RWPE2 (cell line): ENCODE measurements around the gene PPP1R2B.

ENCODE experiments used
- ATAC-seq: fragments of 200-7000 bp; cut with Tn5 transposase; 3 replicates; pipeline ENCODE4 v1.9.1; 2021; ENCODE audit warnings: low read depth
- DNase-seq: peaks from one replicate; pipeline ENCODE4 v3.0.0-alpha.2; 2020; ENCODE audit warnings: low spot score
- H3K27ac ChIP-seq: fragments of 450-650 bp; 2 replicates; pipeline ENCODE4 v1.5.1; 2017; ENCODE audit warnings: mild to moderate bottlenecking; ENCODE audit not compliant: poor library complexity, severe bottlenecking
- H3K27me3 ChIP-seq: fragments of 250-450 bp; sonication (Bioruptor Pico); 2 replicates; pipeline ENCODE4 v1.5.1; 2021; ENCODE audit warnings: mild to moderate bottlenecking, moderate library complexity; ENCODE audit not compliant: insufficient read depth, poor library complexity, severe bottlenecking
- H3K36me3 ChIP-seq: fragments of 250-450 bp; sonication (Bioruptor Pico); 2 replicates; pipeline ENCODE4 v1.5.1; 2020; ENCODE audit warnings: low read depth, mild to moderate bottlenecking, moderate library complexity
- H3K4me1 ChIP-seq: fragments of 250-450 bp; sonication (Bioruptor Pico); 2 replicates; pipeline ENCODE4 v1.5.1; 2021; ENCODE audit warnings: mild to moderate bottlenecking, moderate library complexity; ENCODE audit not compliant: insufficient read depth, poor library complexity, severe bottlenecking
- H3K4me3 ChIP-seq: fragments of 250-450 bp; sonication (Bioruptor Pico); 2 replicates; pipeline ENCODE4 v1.5.1; 2021; ENCODE audit warnings: mild to moderate bottlenecking, moderate library complexity; ENCODE audit not compliant: severe bottlenecking
- H3K9me3 ChIP-seq: fragments of 250-450 bp; sonication (Bioruptor Pico); 2 replicates; pipeline ENCODE4 v1.5.1; 2021; ENCODE audit warnings: mild to moderate bottlenecking, moderate library complexity; ENCODE audit not compliant: severe bottlenecking
- CTCF ChIP-seq: fragments of 450-650 bp; IDR thresholded peaks from one replicate; pipeline ENCODE4 v1.5.1; 2017; ENCODE audit warnings: mild to moderate bottlenecking, moderate library complexity; ENCODE audit not compliant: poor library complexity, severe bottlenecking

Gene PPP1R2B

GRCh38 chr5:156865427-156865826, 15.3 kb downstream of the PPP1R2B start:
- H3K27ac ChIP-seq, result no peak overlapping the region
- no peaks in the 10 kb centered on the region for H3K4me1 ChIP-seq
- no peaks in the 10 kb centered on the region for H3K36me3 ChIP-seq
- no peak for ATAC-seq
- peaks cover 3% of the 10 kb centered on the region for H3K9me3 ChIP-seq
- H3K27me3 ChIP-seq, result no peaks in the 10 kb centered on the region
- no peak overlapping the region for H3K4me3 ChIP-seq
- no peak for DNase-seq
- no peak for TF ChIP-seq CTCF

GRCh38 chr5:156870498-156870839, 20.4 kb downstream of the PPP1R2B start:
- DNase-seq, result no peak
- TF ChIP-seq CTCF, result no peak
- H3K36me3 ChIP-seq, result no peaks in the 10 kb centered on the region

GRCh38 chr5:156871212-156871611, 21.1 kb downstream of the PPP1R2B start:
- H3K4me3 ChIP-seq, result no peak overlapping the region
- H3K36me3 ChIP-seq, result no peaks in the 10 kb centered on the region
- DNase-seq (no peak), ATAC-seq (no peak)
- H3K27ac ChIP-seq, result no peak overlapping the region
- no peaks in the 10 kb centered on the region for H3K9me3 ChIP-seq
- no peak for TF ChIP-seq CTCF
- H3K27me3 ChIP-seq, result no peaks in the 10 kb centered on the region
- no peaks in the 10 kb centered on the region for H3K4me1 ChIP-seq

More at GRCh38 chr5:156870498-156870839, 20.4 kb downstream of the PPP1R2B start:
- no peak for ATAC-seq
- H3K27me3 ChIP-seq, result no peaks in the 10 kb centered on the region
- no peaks in the 10 kb centered on the region for H3K4me1 ChIP-seq
- H3K4me3 ChIP-seq, result no peak overlapping the region
- H3K9me3 ChIP-seq, result no peaks in the 10 kb centered on the region
- H3K27ac ChIP-seq, result no peak overlapping the region

GRCh38 chr5:156879665-156880285, 29.7 kb downstream of the PPP1R2B start:
- Histone ChIP-seq H3K27ac (no peak overlapping the region), H3K4me1 (no peaks in the 10 kb centered on the region), H3K9me3 (peaks cover 2% of the 10 kb centered on the region), H3K4me3 (no peak overlapping the region), H3K36me3 (no peaks in the 10 kb centered on the region), H3K27me3 (no peaks in the 10 kb centered on the region)
- DNase-seq, result no peak
- ATAC-seq, result no peak
- no peak for TF ChIP-seq CTCF

GRCh38 chr5:156883316-156883875, 33.3 kb downstream of the PPP1R2B start:
- DNase-seq, result no peak
- Histone ChIP-seq H3K4me1 (no peaks in the 10 kb centered on the region), H3K36me3 (no peaks in the 10 kb centered on the region), H3K9me3 (peaks cover 2% of the 10 kb centered on the region), H3K27me3 (no peaks in the 10 kb centered on the region), H3K4me3 (no peak overlapping the region), H3K27ac (no peak overlapping the region)
- no peak for ATAC-seq
- no peak for TF ChIP-seq CTCF
